NCI-H1048 (cell line): ENCODE data around the gene SLC25A22.

Source experiments
- DNase-seq: peaks from one replicate; lab custom pipeline; 2025; lab: John Stamatoyannopoulos, UW

The SLC25A22 gene

GRCh38 chr11:798093-798713, at the start of gene SLC25A22:
Gene SLC25A22, minus strand, starts transcription at chr11:798281. Its CDS starts 3,275 bp downstream, at chr11:795006.
- DNase-seq, result peak; percentile 75

DNA sequence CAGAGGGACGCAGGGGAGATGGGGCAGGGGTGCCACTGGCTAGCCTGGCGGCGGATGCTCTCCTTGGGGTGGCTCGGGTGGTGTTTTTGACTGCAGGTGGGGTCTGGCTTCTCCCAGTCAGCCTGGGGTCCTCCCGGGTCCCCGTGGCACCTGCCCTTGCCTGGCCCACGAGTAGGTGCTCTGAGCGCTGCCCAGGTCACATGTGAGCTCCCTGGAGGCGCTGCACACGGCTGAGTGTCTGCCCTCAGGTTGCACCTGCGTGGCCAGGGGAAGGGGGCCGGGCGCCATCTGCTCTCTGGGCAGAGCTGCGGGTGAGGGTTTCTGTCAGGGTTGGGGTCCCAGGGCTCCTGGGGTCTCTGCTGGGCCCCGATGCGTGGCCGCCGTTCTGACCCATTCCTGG, 49.8 kb upstream of the SLC25A22 start:
- no peak for DNase-seq

GRCh38 chr11:846496-847098, 48.5 kb upstream of the SLC25A22 start:
- DNase-seq, result no peak

- no peak for DNase-seq
These were observed 47.9 kb upstream of the SLC25A22 start for GRCh38 chr11:845872-846495.

- no peak for DNase-seq
These were observed 46.9 kb upstream of the SLC25A22 start for GRCh38 chr11:844693-845644.

DNA sequence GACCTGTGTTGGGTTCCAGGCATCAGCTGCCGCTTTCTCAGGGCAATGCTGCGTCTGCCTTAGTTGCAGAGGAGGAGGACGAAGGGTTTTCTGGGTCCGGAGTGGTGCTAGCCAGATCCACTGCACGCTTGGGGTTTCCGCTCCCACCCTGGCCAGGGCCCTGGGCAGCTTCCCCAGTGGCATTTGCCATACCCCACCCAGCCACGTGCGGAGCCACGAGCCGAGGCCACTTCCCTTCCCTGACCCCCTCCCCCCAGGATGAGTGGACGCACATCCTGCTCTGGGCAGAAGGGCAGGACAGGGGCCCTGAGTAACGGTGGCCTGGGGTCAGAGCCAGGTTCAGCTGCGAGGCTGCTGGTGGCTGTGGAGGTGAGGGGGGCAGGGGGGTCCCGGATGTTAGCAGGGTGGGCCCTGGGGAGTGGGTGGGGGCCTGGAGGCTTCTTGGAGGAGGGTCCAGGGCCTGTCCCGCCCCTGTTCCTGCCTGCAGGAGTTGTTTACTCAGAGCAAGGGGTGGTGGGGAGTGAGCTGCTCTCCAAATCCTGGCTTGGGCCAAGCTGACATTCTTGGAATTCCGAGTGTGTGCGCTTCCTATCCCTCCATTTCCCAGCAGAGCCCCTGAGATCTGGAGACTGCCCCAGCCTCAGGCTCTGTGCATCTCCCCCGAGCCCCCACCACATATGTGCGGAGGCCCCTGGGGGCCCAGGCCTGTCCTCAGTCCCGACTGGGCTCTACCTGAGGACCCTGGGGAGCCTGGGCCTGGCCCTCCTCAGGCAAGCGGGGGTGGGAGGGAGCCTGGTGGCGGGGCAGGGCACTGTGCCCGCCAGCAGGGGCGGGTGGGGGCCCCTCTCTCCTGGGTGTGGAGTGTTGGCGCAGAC, 46.0 kb upstream of the SLC25A22 start:
- no peak for DNase-seq

GRCh38 chr11:843086-843734, 45.1 kb upstream of the SLC25A22 start:
- DNase-seq, result no peak

DNA sequence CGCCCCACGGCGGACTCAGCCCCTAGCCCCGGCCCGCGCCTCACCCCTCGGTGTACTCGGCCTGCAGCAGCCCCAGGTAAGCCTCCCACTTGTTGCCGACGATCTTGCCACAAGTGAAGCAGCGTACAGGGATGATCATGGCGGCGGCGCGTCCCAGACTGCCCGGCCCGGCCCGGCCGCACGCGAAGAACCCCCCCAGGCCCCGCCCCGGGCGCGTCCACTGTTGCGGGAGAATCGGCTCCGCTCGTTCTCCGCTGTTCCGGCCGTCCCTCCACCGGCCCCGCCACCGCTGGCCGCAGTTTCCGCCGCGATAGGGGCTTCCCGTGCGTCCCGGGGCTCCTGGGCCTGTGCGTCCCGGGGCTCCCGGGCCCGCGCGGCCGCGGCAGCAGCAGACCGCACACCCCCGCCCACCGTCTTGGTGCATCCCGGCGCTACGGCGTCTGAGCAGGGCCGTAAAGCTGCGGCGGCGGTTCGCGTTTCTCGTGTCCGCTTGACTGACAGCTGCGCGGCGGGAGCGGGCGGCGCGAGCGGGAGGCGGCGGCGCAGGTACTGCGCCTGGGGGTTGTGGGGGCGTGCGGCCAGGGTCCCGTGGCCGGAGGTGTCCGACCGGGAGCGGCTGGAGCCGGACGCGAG, 44.4 kb upstream of the SLC25A22 start, which contains the start of the genes POLR2L and TSPAN4:
POLR2L (minus strand) TSS at position 160 of the 633 bp plus-strand sequence; CDS start at position 139, 21 bp downstream.
TSPAN4 (plus strand) TSS at position 483 of the 633 bp plus-strand sequence. CDS start 7,453 bp downstream, outside the sequence.
- DNase-seq, result peak; percentile 74

DNA sequence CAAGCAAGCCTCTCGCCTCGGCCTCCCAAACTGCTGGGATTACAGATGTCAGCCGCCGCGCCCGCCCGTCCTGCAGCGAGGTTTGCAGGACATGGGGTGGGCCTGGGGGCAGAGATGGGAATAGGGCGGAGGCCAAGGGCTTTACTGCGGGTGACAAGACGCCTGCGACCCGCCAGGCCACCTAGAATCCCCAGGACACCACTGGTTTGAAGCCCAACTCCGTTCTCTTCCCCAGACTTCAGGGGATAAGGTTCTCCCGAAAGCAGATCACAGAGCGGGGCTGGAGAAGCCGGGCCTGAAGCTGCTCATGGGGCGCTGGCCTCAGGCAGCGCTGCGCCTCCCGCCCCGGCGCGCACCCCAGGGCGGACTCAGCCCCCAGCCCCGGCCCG, 43.9 kb upstream of the SLC25A22 start:
- DNase-seq, result no peak

- DNase-seq, result no peak
These were observed 42.0 kb upstream of the SLC25A22 start for GRCh38 chr11:839875-840617.

GRCh38 chr11:839280-839623, 41.2 kb upstream of the SLC25A22 start:
- no peak for DNase-seq

DNA sequence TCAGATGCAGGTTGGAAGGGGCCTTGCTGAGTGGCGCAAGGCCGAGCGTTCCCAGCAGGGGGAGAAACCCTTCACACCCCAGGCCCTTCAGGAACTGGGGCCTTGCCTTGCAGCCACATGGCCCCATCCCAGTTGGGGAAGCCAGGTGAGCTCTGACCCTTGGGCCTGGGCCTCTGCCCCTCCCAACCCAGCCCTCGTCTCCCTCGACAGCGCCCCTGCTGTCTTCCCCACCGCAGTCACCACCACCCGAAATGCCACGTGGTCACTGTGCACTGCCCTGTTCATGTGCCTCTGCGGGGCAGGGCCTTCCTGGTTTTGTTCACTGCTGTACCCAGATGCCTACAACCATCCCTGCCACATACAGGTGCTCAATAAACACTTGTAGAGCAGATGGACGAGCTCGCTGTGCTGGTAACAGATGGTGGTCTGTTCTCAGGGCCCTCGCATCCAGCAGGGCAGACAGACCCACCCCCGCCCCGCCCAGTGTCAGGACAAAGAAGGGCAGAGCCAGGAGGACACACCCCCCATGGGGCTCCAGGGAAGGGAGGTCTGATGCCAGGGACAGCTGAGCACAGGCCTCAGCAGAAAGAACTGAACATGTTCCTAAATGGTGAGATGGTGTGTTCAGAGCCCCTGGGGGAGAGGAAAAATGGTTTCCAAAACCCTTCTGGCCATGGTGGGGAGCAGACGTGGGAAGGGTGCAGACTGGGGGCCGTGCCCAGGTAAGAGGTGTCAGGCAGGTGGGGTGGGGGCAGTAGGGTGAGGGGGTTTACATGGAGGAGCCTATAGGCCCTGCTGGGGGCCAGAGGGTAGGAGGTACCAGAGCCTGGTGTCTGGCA, 40.6 kb upstream of the SLC25A22 start:
- no peak for DNase-seq

- no peak for DNase-seq
These were observed 39.9 kb upstream of the SLC25A22 start for GRCh38 chr11:837990-838307.

GRCh38 chr11:837189-837989, 39.3 kb upstream of the SLC25A22 start:
- DNase-seq, result no peak

- no peak for DNase-seq
These were observed 38.6 kb upstream of the SLC25A22 start for GRCh38 chr11:836700-837099.

DNA sequence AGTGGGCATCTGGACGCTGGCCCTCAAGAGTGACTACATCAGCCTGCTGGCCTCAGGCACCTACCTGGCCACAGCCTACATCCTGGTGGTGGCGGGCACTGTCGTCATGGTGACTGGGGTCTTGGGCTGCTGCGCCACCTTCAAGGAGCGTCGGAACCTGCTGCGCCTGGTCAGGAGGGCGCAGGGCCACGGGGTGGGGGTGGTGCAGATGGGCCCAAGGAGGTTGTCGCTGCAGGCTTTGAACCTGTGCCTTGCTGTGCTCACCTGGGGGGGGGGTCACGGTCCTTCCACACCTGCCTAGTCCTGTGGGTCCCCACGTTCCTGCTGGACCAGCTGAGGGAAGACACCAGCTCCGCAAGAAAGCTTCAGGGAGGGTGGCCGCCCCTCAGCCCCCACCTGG, 38.2 kb upstream of the SLC25A22 start:
- DNase-seq, result no peak

DNA sequence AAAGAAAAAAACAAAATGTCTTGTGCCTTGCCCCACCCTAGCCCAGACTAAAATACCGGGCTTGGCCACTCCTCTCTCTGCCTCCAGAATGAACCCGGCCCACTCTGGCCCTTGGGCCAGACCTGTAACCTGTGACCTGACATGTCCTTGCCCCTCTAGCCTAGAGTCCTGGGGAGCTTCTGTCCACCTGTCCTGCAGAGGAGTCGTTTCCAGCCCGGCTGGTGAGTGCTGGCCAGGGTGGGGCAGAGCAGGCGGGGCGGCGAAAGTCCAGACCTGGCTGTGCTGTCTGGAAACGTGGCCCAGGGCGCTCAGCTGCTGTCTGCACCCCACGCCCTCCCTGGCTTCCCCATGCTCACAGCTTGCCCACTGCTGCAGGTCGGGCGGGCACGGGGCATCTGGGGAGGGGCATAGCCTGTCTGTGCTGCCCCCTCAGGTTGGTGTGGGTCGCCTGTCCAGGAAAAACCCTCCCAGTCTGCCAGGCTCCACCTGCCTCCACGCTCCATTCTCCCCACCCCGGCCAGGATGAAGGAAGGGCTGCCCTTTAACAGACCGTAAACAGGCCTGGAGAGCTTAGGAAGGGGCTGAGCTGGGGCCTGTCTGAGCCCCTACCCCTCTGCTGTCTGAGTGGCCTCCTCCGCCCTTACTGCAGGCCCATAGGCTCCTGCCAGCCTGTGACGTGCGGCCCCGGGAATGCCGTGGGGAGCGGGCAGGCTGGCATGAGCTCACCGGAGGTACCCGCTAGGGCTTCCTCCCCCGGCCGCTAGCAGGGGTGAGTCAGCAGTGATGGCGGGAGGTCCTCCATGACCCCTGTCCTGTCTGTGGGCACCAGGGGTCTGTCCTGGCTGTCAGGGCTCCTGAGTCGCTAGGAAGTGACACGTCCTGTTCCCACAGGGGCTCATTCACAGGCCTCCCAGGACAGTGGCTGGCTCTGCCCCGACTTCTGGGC, 36.6 kb upstream of the SLC25A22 start:
- no peak for DNase-seq
